IPS DF 4.7 (cell line): Measurements from ENCODE around the gene HHIPL1.

Experiments used
- DNase-seq: peaks from one replicate; pipeline ENCODE4 v3.0.0-alpha.2; 2013; ENCODE audit warnings: low spot score; ENCODE audit errors: extremely low read depth

HHIPL1 gene

DNA sequence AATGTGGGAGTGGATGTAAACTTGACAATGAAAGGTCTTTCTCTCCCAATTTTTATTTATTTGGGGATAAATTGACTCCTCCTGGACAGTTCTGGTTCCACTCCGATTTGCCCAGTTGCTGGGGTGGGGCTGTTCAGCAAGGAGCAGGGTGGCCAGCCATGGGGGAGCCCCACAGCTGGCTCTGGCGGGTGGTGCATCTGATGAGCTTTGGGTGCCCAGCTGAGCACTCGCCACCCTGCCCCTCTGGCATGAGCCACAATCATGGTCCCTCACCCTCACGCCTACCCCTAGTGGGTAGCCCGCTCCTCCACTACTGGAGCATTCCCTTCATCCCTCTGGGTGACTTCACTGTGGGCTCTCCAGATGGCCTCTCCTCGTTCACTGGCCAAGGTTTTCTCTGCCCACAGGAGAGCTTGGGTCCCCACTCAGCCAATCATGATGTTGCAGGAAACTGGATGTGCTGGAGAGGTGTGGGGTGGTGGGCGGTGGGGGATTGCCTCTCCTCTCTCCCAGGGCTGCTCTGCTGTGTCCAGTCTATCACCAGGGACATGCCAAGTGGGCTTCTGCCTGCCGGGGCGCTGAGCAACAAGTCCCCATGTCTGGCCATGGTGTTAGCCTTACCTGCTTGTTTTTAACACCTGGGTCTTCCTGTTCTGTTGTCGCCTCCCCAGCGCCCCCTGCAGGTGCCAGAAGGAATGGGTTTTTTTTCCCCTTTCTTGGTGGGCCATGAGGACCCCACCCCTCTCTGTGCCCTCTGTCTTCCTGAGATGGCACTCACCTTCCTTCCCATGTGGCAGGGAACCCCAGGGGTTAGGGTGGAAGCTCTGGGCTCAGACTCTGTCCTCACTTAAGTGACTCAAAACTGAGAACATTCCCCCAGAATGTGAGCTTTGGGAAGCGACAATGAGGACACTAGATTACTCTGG is 42.6 kb downstream of the HHIPL1 start:
- no peak for DNase-seq

DNA sequence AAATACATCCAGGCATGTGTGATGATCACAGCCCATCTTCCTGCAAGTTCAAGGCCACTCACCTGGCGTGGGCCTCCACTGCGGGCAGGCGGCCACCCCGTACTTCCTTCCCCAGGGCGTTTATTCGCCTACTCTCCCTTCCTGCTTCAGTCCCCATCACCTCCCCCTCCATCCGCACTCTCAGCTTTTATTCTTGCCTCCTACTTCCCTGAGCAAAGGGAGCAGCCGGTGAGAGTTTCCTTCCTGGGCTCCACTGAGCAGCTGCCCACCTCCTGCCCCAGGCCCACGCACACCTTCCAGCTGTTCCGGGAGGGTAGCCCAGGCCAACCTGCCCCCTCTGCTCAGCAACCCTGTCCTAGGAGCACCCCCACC is 43.3 kb downstream of the HHIPL1 start:
- DNase-seq, result no peak

DNA sequence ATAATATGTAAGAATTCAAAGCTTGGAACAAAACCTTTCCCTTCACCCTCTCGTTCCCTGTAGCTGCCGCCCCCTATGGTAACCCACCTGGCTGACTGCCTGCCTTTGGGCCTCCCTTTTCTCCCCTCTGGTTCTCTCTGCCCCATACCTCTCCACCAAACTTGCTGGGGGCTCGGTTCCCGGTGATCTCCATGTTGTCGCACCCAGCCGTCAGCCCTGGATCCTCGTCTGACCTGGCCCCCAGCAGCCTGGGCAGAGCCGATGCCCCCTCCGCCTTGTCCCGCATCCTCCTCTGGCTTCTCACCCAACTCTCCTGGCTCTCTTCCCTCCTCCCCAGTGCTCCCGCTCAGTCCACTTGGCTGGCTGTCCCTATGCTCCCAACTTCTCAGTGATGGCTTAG is 43.7 kb downstream of the HHIPL1 start:
- no peak for DNase-seq

DNA sequence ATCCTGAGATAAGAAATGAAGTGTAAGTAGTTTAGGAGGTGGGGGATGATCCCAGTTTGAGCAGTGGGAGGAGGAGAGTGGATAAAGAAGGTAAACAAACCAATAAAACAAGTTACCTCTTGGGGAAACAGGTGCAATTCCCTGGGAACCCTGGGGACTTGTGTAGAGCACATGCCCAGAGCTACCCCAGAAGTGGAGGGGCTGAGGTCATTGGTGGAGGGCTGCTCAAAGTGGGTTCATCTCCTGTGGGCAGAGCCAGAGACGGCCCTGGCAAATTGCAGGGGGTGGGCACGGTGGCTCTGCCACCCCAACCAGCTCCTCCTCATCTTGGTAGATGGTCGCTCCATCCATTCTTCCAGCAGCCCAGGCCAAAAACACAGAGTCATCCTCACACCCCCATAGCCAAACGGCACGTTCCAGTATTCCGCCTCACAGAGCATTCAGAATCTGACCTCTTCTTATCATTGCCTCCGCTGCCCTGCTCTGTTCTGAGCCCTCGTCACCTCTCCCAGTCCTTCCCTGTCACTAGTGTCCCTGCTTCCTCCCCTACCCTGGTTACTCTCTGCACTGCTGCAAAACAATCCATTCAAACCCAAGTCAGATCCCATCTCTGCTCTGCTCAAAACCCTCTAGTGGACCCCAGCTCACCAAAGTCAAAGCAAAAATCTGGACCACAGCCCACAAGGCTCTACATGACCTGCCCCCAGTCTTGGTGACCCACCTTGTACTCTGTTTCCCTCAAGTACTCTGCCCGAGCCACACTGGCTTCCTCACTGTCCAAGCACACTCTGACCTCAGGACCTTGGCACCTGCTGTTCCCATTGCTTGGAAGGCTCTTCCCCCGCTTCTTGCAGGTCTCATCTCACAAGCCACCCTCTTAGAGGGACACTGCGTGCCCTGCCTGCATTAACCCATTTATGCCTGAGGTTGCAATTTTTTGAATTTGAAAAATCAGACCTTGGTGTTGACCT is 44.6 kb downstream of the HHIPL1 start:
- DNase-seq, result no peak

DNA sequence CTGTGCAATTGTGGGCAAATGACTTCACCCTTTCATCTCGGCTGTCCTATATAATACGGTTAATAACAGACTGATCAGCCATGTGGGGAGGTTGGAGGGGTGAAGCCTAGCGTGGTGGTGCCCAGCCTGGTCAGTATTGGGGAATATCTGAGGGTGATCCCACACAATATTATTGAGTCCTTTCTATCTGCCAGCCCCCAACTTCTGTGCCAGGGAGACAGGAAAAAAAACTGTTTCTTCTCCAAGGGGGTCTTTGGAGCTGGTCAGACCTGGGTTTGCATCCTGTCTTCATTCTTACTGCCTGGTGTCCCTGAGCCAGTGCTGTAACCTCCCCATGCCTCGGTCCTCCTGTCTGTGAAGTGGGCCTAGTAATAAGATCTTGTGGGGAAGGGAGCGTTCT is 45.7 kb downstream of the HHIPL1 start:
- DNase-seq, result no peak

DNA sequence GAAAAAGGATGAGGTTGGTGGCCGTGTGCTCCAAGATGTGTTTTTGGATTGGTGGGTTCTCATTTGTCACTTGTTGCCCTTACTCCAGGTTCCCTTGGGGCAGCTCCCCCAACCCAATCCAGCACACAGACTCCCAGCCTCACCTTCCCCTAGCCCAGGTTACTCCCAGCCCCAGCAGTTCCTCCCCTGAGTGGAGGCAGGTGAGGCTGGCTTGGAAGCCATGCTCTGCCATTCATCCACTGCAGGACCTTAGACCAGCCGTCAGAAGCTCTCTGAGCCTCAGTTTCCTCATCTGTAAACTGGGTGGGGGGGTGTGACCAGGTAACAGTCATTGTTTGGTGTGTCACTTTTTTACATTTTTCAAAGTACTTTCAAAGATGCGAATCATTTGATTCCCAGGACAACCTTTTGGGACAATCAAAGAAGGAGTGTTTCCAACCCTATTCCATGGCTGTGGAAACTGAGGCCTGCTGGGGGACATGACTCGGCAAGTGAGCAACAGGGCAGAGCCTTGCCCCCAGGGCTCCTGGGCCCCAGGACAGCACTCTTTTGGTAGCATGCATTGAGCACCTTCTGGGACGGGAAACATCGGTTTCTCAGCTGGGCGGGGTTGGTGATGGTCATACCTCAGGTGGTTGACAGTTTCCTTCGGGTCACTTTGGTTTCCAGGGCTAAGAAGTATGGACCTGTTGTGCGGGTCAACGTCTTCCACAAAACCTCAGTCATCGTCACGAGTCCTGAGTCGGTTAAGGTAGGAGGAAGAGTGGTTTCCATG is 46.4 kb downstream of the HHIPL1 start:
- DNase-seq, result no peak

DNA sequence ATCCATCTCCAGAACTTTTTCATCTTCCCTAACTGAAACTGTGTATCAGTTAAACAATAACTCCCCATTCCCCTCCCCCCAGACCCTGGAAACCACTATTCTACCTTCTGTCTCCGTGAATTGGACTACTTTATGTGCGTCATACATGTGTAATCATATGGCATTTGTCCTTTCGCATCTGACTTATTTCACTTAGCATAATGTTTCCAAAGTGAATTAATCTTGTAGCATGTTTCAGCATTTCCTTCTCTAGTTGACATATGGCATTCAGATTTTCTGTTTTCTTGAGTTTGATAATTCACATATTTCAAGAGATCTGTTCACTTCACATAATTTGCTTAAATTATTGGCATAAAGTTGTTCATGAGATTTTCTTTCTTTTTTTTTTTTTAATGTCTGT is 49.0 kb downstream of the HHIPL1 start:
- DNase-seq, result no peak

DNA sequence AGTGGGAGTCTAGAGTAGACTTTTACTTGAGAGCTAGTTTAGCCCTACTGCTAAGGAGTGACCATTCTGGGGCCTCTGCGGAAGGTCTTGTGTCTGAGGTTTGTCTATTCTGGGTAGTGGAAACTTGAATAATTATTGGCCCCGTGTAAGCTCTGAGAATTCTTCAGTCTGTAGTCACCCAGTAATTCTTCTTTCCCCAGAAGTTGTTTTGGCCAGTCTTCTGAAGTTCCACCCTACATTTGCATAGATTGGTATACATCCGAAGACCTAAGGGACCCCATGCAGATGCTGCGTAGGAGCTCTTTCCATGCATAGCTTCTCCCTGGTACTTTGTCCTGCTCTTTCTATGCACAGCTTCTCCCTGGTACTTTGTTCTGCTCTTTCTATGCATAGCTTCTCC is 52.0 kb downstream of the HHIPL1 start:
- DNase-seq, result no peak

DNA sequence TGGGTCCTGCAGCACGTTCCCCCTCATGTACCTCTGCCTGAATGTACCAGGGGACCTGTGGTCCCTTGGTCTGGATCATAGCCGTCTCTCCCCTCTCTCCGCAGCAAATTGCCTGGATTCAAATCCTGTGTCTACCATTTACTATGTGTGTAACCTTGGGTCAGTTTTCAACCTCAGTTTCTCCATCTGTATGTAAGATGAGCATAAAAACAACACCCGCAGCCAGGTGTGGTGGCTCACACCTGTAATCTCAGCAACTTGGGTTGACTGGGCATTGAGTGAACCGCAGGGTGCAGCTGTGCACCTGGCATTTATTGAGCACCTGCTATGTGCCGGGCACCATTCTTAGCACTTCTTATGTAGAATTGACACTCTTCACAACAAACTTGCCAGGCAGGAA is 53.3 kb downstream of the HHIPL1 start:
- DNase-seq, result no peak

DNA sequence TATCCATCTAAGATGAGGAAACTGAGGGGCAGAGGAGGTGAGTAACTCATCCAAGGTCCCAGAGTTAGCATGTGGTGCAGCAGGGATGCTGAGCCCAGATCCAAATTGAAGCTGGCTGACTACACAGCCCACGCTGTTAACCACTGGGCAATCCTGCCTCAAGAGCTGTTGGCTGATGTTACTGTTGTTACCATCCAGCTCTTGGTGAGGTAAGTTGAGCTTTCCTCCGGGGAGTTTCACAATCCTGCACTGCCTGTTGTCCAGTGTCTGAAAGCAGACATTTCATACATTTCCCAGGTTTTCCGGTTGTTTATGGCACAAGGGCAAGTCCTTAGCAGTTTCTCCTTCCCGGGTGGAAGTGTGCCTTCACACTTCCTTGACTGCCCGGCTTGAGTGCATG is 53.7 kb downstream of the HHIPL1 start:
- DNase-seq, result no peak

DNA sequence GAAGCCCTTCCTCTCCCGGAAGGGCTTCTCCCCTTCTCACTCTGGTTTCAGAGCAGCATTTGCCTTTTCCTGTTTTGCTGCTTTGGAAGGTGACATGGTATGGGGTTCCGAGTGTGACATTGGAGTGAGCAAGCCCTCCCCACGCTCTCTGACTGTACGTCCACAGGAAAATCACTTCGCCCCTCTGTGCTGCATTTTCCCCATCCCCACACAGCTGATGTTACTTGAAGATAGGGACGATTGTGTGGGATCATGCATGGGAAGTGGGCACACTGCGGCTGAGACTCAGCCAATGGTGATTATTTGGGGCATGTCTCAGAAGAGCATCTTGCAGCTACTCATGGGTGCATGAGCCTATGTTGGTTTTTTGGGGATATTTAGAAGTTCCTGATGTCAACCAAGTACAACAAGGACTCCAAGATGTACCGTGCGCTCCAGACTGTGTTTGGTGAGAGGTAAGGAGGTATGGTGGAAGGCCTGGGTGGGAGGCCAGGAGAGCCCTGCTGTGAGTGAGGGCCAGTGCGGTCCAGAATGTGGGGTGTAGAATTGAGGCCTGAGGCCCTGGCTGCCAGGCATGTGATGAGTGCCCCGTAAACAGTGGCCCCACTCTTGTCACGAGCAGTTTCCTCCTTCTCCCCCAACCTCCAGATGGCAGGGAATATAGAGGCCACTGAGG is 54.3 kb downstream of the HHIPL1 start:
- no peak for DNase-seq

DNA sequence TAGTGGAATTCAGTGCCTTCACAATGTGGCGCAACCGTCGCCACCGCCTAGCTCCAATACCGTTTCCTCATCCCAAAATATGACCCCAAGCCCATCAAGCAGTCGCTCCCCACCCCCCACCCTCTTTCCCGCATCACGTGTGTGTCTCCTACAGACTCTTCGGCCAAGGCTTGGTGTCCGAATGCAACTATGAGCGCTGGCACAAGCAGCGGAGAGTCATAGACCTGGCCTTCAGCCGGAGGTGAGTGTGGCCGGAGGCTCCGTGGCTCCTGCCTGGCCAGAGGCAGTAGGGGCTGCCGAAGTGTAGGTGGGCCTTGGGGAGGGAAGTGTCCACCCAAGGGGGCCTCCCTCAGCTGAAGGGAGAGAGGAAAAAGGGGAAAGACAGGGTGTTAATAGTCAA is 54.9 kb downstream of the HHIPL1 start:
- DNase-seq, result no peak

DNA sequence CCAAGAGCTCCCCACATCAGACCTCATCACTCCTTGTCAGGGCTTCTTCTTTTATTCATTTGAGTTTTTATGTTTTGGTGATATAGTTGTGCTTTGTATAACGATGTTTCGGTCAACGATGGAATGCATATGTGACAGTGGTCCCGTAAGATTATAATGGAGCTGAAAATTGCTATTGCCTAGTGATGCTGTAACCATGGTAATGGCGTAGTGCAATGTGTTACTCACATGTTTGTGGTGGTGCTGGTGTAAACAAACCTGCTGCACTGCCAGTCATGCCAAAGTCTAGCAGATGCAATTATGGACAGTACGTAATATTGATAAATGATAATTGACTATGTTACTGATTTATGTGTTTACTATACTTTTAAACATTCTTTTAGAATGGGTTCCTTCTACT is 55.5 kb downstream of the HHIPL1 start:
- DNase-seq, result no peak

DNA sequence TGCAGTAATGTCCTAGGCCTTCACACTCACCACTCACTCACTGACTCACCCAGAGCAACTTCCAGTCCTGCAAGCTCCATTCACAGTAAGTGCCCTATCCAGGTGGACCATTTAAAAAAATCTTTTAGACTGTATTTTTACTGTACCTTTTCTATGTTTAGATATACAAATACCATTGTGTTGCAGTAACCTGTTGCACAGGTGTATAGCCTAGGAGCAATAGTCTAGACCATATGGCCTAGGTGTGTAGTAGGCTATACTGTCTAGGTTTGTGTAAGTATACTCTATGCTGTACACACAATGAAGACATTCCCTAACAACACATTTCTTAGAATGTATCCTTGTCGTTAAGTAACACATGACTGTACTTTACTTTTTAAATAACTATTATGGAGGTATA is 56.3 kb downstream of the HHIPL1 start:
- no peak for DNase-seq

DNA sequence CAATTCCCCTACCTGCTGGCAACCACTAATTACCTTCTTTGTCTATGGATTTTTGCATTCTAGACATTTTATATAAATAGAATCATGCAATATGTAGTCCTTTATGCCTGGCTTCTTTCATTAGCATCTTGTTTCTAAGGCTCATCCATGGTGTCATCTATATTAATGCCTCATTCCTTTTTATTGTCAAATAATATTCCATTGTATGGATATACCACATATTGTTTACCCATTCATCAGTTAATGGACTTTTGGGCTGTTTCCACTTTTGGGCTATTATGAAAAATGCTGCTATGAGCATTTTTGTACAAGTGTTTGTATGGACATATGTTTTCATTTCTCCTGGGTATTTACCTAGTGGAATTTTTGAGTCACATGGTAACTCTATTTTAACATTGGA is 57.2 kb downstream of the HHIPL1 start:
- no peak for DNase-seq

DNA sequence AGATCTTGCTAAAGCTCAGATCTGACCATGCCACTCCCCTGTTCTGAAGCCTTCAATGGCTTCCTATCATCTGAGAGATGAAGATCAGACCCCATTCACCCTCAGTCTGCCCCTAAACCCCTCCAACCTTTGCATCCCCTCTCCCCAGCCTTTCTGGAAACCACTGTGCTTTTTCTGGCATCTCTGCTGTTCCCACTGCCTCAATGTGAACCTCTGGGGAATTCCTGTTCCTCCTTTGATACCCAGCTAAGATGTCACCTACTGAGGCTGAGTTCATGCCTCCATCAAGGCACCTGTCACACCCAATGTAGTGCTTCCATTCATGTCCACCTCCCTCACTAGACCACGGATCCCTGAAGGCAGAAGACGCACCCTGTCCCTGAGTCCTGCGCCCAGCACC is 58.5 kb downstream of the HHIPL1 start:
- DNase-seq, result no peak

DNA sequence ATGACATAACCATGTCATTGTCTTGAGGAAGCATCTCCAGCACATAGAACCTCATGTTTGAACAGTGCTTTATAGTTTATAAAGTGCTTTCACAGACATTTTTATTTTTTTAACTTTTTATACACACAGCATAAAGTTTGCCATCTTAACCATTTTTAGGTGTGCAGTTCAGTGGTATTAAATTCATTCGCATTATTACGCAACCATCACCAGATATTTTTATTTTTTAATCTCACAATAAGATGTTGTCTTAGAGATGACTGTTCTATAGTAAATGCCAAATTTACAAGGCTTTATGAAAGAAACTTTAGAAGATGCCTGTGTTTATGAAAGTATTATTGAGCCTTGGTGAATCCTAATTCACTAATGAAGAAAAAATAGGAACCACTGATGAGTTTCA is 59.1 kb downstream of the HHIPL1 start:
- no peak for DNase-seq

DNA sequence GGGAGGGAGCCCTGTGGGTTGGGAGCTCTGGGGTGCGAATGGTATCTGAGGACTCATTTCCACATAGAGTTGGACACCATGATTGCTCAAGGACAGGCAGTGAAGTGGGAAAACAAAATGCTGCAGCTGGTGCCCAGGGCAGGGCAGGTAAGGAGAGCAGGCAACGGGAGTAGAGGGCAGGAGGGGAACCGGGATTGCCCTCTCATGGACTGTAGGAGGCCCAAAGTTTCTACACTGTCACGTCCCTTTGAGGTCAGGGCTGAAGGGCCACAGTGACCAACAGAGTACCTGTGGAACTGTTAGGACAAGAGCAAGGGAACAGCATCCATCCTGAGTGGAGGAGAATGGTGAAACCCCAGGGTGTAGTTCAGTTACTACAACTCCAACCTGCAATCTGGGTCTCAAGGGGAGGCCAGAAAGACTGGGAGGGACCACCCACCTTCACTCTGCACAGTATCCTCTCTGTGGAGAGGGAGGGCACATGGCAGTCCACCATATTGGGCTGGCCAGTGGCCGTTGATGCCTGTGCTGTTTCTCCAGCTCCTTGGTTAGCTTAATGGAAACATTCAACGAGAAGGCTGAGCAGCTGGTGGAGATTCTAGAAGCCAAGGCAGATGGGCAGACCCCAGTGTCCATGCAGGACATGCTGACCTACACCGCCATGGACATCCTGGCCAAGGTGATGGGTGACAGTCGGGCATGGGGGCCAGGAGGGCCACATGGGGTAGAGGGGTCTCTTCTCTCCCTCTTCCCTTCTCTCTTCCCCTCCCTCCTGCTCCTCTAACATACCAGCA is 61.4 kb downstream of the HHIPL1 start:
- no peak for DNase-seq

DNA sequence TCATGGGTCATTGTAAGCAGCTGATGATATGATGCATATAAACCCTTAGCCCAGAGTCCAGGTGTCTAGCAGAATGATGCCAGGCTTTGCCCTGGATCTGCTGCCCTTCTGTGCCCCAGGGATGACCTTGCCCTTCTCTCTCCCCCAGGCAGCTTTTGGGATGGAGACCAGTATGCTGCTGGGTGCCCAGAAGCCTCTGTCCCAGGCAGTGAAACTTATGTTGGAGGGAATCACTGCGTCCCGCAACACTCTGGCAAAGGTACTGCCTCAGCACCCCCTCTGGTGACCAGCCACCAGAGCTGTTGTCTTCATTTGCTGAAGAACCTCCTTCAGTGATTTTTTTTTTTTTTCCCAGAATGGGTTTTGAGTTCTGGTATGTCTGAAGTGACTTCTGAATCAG is 62.5 kb downstream of the HHIPL1 start:
- no peak for DNase-seq

DNA sequence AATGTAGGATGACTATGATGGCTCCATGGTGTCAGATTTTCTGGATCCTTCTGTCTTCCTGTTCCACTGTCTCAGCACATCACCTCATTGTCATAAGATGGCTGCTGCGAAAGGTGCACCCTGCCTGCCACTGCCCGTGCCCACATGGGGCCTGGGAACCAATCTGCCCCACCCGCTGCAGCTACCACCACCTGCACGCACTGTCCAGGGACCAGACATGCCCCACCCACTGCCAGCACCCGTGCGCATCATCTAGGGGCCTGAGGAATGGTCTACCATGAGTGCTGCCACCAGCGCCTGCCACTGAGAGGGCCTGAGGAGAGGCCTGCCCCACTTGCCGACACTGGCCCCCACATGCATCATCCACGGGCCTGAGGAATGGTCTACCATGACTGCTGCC is 63.0 kb downstream of the HHIPL1 start:
- DNase-seq, result no peak
